ENCODE results near the gene HPX. TPM values are rescaled to one million over a fixed set of nuclear protein-coding genes. Genes with fewer than 3 reads are reported as not detected.

Gene HPX
- total and polyA plus RNA-seq, 2 of the 13 experiments (the other 11 are each of a cell fraction or from before 2014, with no cell fraction given) = 9.2 to 57.4 TPM

- TF ChIP-seq ZNF672 (CRISPR knock-in tag; IDR thresholded peaks at IDR 0.05) = no peak
- TF ChIP-seq MAZ (IDR thresholded peaks at IDR 0.05; ENCODE audit: borderline replicate concordance, low read depth, low read length) = no peak
- TF ChIP-seq MAZ (CRISPR knock-in tag; IDR thresholded peaks at IDR 0.05; ENCODE audit: low read depth) = no peak
- no peak for TF ChIP-seq LRRFIP1 (CRISPR knock-in tag; conservative IDR thresholded peaks at IDR 0.05)
Measured at GRCh38 chr11:6388748-6389147, 52.0 kb downstream of the HPX start (continued).

GRCh38 chr11:6387811-6388599 lies 52.8 kb downstream of the HPX start:
- ChIA-PET CTCF (ENCODE audit: low intra/inter-chr PET ratio, low total read pairs) (no interaction called here), POLR2A (interaction anchor here (0.6 to 2.4 kb wide), 7 partner anchors 11 to 231 kb away, joined by 3 to 18 read pairs (median 5); partner anchors contain the start of genes APBB1, ARFIP2, HPX and TIMM10B)
- H3K4me2 ChIP-seq (ENCODE audit: low read depth, low read length) = peak overlapping the region; percentile 21
- in situ Hi-C loops (cut with HindIII; ENCODE audit: extremely low pct_ligation_motif_present, low pct_unique_long_range_greater_than_20kb) (loop anchor here (10.0 kb wide), 1 partner anchor 117 kb away; no protein-coding TSS in a partner anchor), intact Hi-C loops (cut with micrococcal nuclease; ENCODE audit: unreplicated experiment) (loop anchor here (5.0 to 10.0 kb wide), 2 partner anchors 94 to 297 kb away; partner anchors contain the start of genes ARFIP2, MRPL17 and TIMM10B)
- H3K79me2 ChIP-seq (ENCODE audit: insufficient read depth, low read length) = no peaks in the 10 kb centered on the region
- no peaks in the 10 kb centered on the region for H4K20me1 ChIP-seq (ENCODE audit: insufficient read depth, low read length)
- no peak overlapping the region for H3K9ac ChIP-seq (ENCODE audit: insufficient read depth, low read depth, low read length)
- FAIRE-seq (no peak), DNase-seq (ENCODE audit: low spot score) (peak; percentile 51), ATAC-seq (no peak)
- WGBS (ENCODE audit: low lambda C conversion rate) = 10% methylated on average over 12 of the region's 12 CpGs
- H3K27ac ChIP-seq (ENCODE audit: extremely low read length, insufficient read depth, low read length) = no peak overlapping the region
- no peak overlapping the region for H3K4me3 ChIP-seq (replicated peaks in 1 of 3; ENCODE audit: insufficient read depth in 1 of 3, low read depth in 2 of 3, low read length in 3 of 3)
- BruUV-seq (replicated peaks) = no TSS peak
- H3K27me3 ChIP-seq (ENCODE audit: control insufficient read depth in 1 of 2, insufficient read depth in 2 of 2, low read length in 2 of 2) = peaks cover 0 to 1% of the 10 kb centered on the region in 2 experiments; a peak in 4 of 5 replicates
- H3K9me3 ChIP-seq (ENCODE audit: low read length) = no peaks in the 10 kb centered on the region
- H2AFZ ChIP-seq (ENCODE audit: low read length) = no peak overlapping the region
- peaks cover 36% of the 10 kb centered on the region for H3K4me1 ChIP-seq (ENCODE audit: insufficient read depth, low read length)
- H3K36me3 ChIP-seq (replicated peaks in 1 of 2; ENCODE audit: control insufficient read depth in 1 of 2, insufficient read depth in 2 of 2, low read length in 2 of 2) = no peaks in the 10 kb centered on the region
- TF ChIP-seq ZNF446 (CRISPR knock-in tag; IDR thresholded peaks at IDR 0.05) (no peak), ZNF280B (CRISPR knock-in tag; IDR thresholded peaks at IDR 0.05; ENCODE audit: borderline replicate concordance) (no peak), NCOR1 (IDR thresholded peaks at IDR 0.05; ENCODE audit: borderline replicate concordance, low read length) (no peak), JUNB (CRISPR knock-in tag; IDR thresholded peaks at IDR 0.05; ENCODE audit: borderline replicate concordance) (peak; percentile 31; the same call in 1 of the 2 replicates), ZKSCAN5 (CRISPR knock-in tag; IDR thresholded peaks at IDR 0.05) (no peak), ZNF670 (CRISPR knock-in tag; IDR thresholded peaks at IDR 0.05; ENCODE audit: borderline replicate concordance) (no peak), ZBTB10 (CRISPR knock-in tag; IDR thresholded peaks at IDR 0.05; ENCODE audit: borderline replicate concordance) (no peak), IKZF5 (CRISPR knock-in tag; IDR thresholded peaks at IDR 0.05) (no peak), FOXK2 (IDR thresholded peaks at IDR 0.05) (peak; percentile 60), SOX5 (CRISPR knock-in tag; IDR thresholded peaks at IDR 0.05; ENCODE audit: borderline replicate concordance) (peak; percentile 87)

Measured in HepG2 (cell line).